Measurements from ENCODE around the gene AGR2.

Gene AGR2

GRCh38 chr7:16754856-16755317 is 49.9 kb downstream of the AGR2 start:
- no peak for DNase-seq (ENCODE audit: extremely low spot score)
- CTCF ChIA-PET: interaction anchor here (1.3 kb wide), 1 partner anchor 47 kb away, joined by 4 read pairs; no protein-coding TSS in a partner anchor
- POLR2A ChIA-PET: no interaction called here
- TF ChIP-seq CTCF (IDR thresholded peaks at IDR 0.05; ENCODE audit: control extremely low read depth, extremely low read depth, low read depth, missing control alignments): no peak

- TF ChIP-seq CTCF (IDR thresholded peaks at IDR 0.05; ENCODE audit: control extremely low read depth, extremely low read depth, low read depth, missing control alignments): no peak
- peak; percentile 19 for DNase-seq (ENCODE audit: extremely low spot score)
- CTCF ChIA-PET: interaction anchor here (1.3 kb wide), 1 partner anchor 47 kb away, joined by 4 read pairs; no protein-coding TSS in a partner anchor
- POLR2A ChIA-PET: no interaction called here
Measured at GRCh38 chr7:16753932-16754855, 50.6 kb downstream of the AGR2 start.

- CTCF ChIA-PET: interaction anchor here (1.3 kb wide), 1 partner anchor 48 kb away, joined by 4 read pairs; no protein-coding TSS in a partner anchor
- peak; percentile 23 for DNase-seq (ENCODE audit: extremely low spot score)
- POLR2A ChIA-PET: no interaction called here
- TF ChIP-seq CTCF (IDR thresholded peaks at IDR 0.05; ENCODE audit: control extremely low read depth, extremely low read depth, low read depth, missing control alignments): no peak
Measured at GRCh38 chr7:16753102-16753931, 51.5 kb downstream of the AGR2 start, which contains the start of gene TSPAN13. TSS of gene TSPAN13 (plus strand) at chr7:16753755. CDS start at chr7:16753968, 213 bp downstream.

- ChIA-PET CTCF (no interaction called here), POLR2A (no interaction called here)
- TF ChIP-seq CTCF (IDR thresholded peaks at IDR 0.05; ENCODE audit: control extremely low read depth, extremely low read depth, low read depth, missing control alignments): no peak
- no peak for DNase-seq (ENCODE audit: extremely low spot score)
Measured at GRCh38 chr7:16747102-16747501, 57.7 kb downstream of the AGR2 start.

- CTCF ChIA-PET: no interaction called here
- POLR2A ChIA-PET: no interaction called here
- DNase-seq (ENCODE audit: extremely low spot score): no peak
- TF ChIP-seq CTCF (IDR thresholded peaks at IDR 0.05; ENCODE audit: control extremely low read depth, extremely low read depth, low read depth, missing control alignments): no peak
Measured at GRCh38 chr7:16745645-16746044, 59.2 kb downstream of the AGR2 start.
